Colonic mucosa (tissue), 4 donors: ENCODE measurements around the gene DYNC2I2. TPM values are rescaled to one million over a fixed set of nuclear protein-coding genes. Genes with fewer than 3 reads are reported as not detected.

Experiments used
- DNase-seq: peaks from one replicate; pipeline ENCODE4 v3.0.0-alpha.2; 2020
- H3K27ac ChIP-seq: fragments of 200-600 bp; one replicate; pipeline ENCODE4 v1.8.0; 2021
- H3K27me3 ChIP-seq: fragments of 200-600 bp; one replicate; pipeline ENCODE4 v1.8.0; 2021
- H3K36me3 ChIP-seq: fragments of 200-600 bp; one replicate; pipeline ENCODE4 v1.8.0; 2021
- H3K4me1 ChIP-seq: fragments of 200-600 bp; one replicate; pipeline ENCODE4 v1.8.0; 2021; ENCODE audit warnings: mild to moderate bottlenecking
- H3K4me3 ChIP-seq: fragments of 200-600 bp; one replicate; pipeline ENCODE4 v1.8.0; 2021
- H3K9ac ChIP-seq, 2 donors: one replicate each; pipeline ENCODE4 v1.7.0; 2013; ENCODE audit warnings: control low read depth in 2 of 2, low read depth in 2 of 2, low read length in 2 of 2
- H3K9me3 ChIP-seq: fragments of 200-600 bp; one replicate; pipeline ENCODE4 v1.8.0; 2021
- intact Hi-C: fragments of 100-400 bp; cut with DNase I; formaldehyde crosslinking; loops from one replicate; pipeline ENCODE4 v1.14.1; 2022
- total RNA-seq, 2 donors: library from RNA; stranded (reverse); fragmentation: NEBNext Ultra II Directional in 1 of 2; extraction: Animal tissue kit (Norgen Biotek cat#: 25700) in 1 of 2; gene quantifications; one replicate each; pipeline ENCODE4 v1.2.1, GENCODE V29; 2021
- TF ChIP-seq, protein P1 (sequence below): fragments of 200-600 bp; IDR thresholded peaks from one replicate; pipeline ENCODE4 v1.8.0; 2022; ENCODE audit warnings: antibody characterized with exemption, mild to moderate bottlenecking
- donor health status: healthy.
- donor health status: DM: no; HTN: no; CAD: no.
- donor health status: DM: no; HTN: no; CAD: no.

Gene DYNC2I2
- total RNA-seq, 2 donors from 2014 or later = 39.7 to 152 TPM

DNA sequence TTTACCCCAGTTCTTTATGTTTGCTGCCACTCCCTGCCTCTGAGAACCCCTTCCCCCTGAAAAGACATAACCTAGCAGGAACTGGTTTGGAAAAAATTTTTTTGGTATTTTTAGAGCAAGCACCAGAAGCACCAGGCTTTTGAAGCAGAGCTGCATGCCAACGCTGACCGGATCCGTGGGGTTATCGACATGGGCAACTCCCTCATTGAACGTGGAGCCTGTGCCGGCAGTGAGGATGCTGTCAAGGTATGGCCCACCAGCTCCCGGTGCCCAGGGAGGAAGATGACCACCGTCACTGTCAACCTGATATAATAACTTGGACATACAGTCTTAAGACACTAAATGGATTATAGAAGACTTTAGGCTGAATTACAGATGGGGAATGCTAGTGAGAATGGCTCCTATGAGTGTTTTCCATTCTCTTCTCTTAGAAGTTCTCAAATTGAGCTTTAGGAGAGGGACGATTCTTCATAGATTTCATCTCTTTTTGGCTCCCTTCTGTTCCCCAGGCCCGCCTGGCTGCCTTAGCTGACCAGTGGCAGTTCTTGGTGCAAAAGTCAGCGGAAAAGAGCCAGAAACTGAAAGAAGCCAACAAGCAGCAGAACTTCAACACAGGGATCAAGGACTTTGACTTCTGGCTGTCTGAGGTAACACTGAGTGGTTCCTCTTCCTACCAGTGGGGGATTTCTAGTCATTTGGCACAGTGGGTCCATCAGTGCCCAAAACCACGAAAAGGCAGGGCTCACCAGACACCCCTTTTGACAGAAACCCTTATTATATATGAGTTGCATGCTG, 44.9 kb downstream of the DYNC2I2 start:
- TF ChIP-seq, protein P1, sequence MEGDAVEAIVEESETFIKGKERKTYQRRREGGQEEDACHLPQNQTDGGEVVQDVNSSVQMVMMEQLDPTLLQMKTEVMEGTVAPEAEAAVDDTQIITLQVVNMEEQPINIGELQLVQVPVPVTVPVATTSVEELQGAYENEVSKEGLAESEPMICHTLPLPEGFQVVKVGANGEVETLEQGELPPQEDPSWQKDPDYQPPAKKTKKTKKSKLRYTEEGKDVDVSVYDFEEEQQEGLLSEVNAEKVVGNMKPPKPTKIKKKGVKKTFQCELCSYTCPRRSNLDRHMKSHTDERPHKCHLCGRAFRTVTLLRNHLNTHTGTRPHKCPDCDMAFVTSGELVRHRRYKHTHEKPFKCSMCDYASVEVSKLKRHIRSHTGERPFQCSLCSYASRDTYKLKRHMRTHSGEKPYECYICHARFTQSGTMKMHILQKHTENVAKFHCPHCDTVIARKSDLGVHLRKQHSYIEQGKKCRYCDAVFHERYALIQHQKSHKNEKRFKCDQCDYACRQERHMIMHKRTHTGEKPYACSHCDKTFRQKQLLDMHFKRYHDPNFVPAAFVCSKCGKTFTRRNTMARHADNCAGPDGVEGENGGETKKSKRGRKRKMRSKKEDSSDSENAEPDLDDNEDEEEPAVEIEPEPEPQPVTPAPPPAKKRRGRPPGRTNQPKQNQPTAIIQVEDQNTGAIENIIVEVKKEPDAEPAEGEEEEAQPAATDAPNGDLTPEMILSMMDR = no peak
- intact Hi-C loops = no loop called here
- no peaks in the 10 kb centered on the region for H3K9me3 ChIP-seq
- H3K4me1 ChIP-seq = no peaks in the 10 kb centered on the region
- no peak for DNase-seq
- H3K4me3 ChIP-seq = no peak overlapping the region
- peaks cover 65% of the 10 kb centered on the region for H3K36me3 ChIP-seq
- no peak overlapping the region for H3K27ac ChIP-seq
- no peaks in the 10 kb centered on the region for H3K27me3 ChIP-seq
- H3K9ac ChIP-seq = no peak overlapping the region

DNA sequence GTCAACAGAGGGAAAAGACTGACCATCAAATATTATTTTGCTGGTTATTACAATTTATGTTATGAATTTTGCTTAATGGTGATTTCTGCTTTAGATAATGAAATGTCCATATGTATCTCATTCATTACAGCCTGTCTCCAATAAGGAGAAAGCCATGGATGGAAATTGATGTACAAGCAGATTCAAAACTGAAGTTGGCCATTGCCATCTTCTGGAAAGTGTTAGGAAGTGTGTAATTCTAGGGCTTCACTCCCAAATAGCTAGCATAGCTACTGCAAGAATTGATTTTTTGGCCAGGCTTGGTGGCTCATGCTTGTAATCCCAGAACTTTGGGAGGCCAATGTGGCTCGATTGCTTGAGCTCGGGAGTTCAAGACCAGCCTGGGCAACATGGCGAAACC, 45.8 kb downstream of the DYNC2I2 start:
- intact Hi-C loops = no loop called here
- Histone ChIP-seq H3K9me3 (no peaks in the 10 kb centered on the region), H3K36me3 (peaks cover 61% of the 10 kb centered on the region), H3K9ac (no peak overlapping the region), H3K4me3 (no peak overlapping the region), H3K27me3 (no peaks in the 10 kb centered on the region), H3K27ac (no peak overlapping the region), H3K4me1 (no peaks in the 10 kb centered on the region)
- no peak for DNase-seq
- TF ChIP-seq, protein P1 = no peak

DNA sequence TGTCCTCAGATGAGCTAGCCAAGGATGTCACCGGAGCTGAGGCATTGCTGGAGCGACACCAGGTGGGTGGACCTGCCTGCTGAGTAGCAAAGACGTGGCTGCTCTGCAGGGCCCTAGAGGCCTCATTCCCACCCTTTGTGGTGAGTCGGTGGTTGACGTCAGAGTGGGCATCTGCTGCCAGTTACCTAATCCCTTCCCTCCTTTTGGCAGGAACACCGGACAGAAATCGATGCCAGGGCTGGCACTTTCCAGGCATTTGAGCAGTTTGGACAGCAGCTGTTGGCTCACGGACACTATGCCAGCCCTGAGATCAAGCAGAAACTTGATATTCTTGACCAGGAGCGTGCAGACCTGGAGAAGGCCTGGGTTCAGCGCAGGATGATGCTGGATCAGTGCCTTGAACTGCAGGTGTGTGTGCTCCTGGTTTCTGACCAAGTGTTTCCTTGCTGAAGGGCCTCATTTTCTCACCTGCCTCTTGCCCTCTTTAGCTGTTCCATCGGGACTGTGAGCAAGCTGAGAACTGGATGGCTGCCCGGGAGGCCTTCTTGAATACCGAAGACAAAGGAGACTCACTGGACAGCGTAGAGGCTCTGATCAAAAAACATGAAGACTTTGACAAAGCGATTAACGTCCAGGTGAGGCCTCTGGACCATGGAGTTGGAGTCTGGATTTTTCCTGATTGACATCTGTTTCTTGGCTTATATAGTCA, 48.9 kb downstream of the DYNC2I2 start:
- Histone ChIP-seq H3K27ac (no peak overlapping the region), H3K4me1 (no peaks in the 10 kb centered on the region), H3K4me3 (no peak overlapping the region), H3K9me3 (no peaks in the 10 kb centered on the region), H3K27me3 (no peaks in the 10 kb centered on the region), H3K9ac (no peak overlapping the region), H3K36me3 (peaks cover 61% of the 10 kb centered on the region)
- DNase-seq = no peak
- TF ChIP-seq, protein P1 = no peak
- intact Hi-C loops = no loop called here

DNA sequence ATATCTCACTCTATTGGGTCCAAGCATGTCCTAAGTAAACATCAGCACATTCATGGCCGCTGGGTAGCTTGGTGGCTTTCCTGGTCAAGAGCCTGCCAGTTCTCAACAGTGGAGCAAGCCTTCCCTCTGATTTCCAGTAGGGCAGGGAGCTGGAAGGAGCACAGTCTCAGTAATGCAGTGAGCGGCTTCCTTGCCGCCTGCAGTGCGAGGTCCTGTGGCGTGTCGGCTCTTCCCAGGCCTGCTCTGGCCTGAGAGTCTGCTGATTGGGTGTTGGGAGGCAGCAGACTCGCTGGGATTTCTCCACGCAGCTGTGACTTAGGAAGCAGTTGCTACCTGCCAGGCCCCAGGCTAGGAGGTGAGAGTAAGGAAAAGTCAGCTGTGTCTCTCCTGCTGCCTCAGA, 53.0 kb downstream of the DYNC2I2 start:
- Histone ChIP-seq H3K36me3 (peaks cover 49% of the 10 kb centered on the region), H3K4me3 (no peak overlapping the region), H3K9ac (no peak overlapping the region), H3K27ac (no peak overlapping the region), H3K27me3 (no peaks in the 10 kb centered on the region), H3K4me1 (no peaks in the 10 kb centered on the region), H3K9me3 (no peaks in the 10 kb centered on the region)
- intact Hi-C loops = no loop called here
- TF ChIP-seq, protein P1 = no peak
- DNase-seq = no peak

DNA sequence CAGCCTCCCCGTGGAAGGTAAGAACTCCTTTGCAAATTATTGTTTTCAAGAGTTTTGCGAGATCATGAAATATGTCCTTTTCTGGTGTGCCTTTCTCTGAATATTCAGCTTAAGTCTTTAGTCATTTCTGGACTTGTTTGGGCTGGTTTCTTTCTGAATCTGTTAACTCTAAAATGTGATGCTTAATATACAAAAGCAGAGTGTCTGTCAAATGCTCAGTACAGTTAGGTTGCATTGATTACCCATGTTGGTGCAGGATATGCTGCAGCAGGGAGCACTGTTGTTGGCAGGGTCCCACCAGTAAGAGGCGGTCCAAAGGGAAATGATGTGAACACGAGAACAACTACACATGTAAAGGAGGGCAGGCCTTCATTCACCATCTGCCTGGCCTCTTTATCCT, 56.5 kb downstream of the DYNC2I2 start:
- Histone ChIP-seq H3K4me3 (no peak overlapping the region), H3K9ac (no peak overlapping the region), H3K36me3 (peaks cover 32% of the 10 kb centered on the region), H3K9me3 (no peaks in the 10 kb centered on the region), H3K27ac (no peak overlapping the region), H3K4me1 (no peaks in the 10 kb centered on the region), H3K27me3 (no peaks in the 10 kb centered on the region)
- TF ChIP-seq, protein P1 = no peak
- no peak for DNase-seq
- intact Hi-C loops = no loop called here
